Coronary artery (tissue), 2 donors: ENCODE measurements around the gene SLC25A36.

Experiments
- DNase-seq: peaks from one replicate; pipeline ENCODE4 v3.0.0-alpha.2; 2017; ENCODE audit warnings: low spot score
- H3K27ac ChIP-seq, 2 donors: fragments of 200-600 bp; sonication (generic); one replicate each; pipeline ENCODE4 v1.5.1; 2016 to 2019
- H3K4me3 ChIP-seq: fragments of 200-600 bp; sonication (generic); 2 replicates; pipeline ENCODE4 v1.5.1; 2016; ENCODE audit warnings: mild to moderate bottlenecking, moderate library complexity
- TF ChIP-seq, protein P1 (sequence below): fragments of 200-600 bp; sonication (generic); IDR thresholded peaks from one replicate; pipeline ENCODE4 v1.5.1; 2019; ENCODE audit warnings: antibody characterized with exemption

The SLC25A36 gene

DNA sequence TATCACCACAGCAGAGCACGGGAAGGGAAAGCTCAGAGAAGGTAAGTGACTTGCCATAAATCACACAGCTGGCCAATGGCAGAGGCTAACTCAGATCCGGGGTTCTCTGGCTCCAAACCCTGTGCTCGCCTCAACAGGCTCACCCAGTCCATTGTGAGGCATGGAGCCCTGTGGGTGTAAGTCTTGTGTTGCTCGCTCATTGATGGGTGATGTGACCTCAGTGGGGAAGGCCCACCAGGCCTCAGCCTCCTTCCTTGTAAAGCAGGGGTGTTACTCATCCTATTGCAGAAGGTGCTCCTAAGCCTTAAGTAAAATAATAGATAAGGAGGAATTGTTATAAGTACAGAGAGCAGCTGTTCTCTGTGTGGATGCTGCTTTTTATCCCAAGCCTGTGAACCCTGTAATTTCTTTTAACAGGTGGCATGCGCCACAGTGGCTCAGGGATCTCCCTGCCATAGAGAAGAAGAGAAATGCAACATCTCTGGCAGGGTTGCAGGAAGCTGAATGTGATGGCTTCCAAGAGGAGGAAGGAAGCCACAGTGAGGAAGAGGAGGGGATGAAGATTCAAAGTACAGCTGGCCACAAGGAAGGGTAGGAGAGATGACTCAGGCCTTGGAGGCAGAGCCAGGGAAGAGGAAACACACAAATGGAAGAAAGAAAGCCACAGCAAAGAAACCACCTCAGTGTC is 78.7 kb downstream of the SLC25A36 start:
- no peak overlapping the region for H3K4me3 ChIP-seq
- TF ChIP-seq, protein P1, sequence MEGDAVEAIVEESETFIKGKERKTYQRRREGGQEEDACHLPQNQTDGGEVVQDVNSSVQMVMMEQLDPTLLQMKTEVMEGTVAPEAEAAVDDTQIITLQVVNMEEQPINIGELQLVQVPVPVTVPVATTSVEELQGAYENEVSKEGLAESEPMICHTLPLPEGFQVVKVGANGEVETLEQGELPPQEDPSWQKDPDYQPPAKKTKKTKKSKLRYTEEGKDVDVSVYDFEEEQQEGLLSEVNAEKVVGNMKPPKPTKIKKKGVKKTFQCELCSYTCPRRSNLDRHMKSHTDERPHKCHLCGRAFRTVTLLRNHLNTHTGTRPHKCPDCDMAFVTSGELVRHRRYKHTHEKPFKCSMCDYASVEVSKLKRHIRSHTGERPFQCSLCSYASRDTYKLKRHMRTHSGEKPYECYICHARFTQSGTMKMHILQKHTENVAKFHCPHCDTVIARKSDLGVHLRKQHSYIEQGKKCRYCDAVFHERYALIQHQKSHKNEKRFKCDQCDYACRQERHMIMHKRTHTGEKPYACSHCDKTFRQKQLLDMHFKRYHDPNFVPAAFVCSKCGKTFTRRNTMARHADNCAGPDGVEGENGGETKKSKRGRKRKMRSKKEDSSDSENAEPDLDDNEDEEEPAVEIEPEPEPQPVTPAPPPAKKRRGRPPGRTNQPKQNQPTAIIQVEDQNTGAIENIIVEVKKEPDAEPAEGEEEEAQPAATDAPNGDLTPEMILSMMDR: no peak
- DNase-seq: no peak
- no peak overlapping the region for H3K27ac ChIP-seq

DNA sequence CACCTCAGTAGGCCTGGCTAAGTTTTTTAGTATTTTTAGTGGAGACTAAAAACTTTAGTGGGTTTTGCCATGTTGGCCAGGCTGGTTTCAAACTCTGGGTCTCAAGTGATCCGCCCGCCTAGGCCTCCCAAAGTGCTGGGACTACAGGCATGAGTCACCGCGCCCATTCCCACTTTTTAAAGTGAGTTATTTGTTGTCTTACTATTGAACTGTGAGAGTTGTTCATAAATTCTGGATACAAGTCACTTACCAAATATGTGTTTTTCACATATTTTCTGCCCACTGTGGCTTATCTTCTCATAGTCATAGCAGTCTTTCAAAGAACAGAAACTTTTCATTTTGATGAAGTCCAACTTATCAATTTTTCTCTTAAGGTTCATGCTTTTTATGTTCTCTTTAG is 79.6 kb downstream of the SLC25A36 start:
- no peak overlapping the region for H3K27ac ChIP-seq
- DNase-seq: no peak
- TF ChIP-seq, protein P1: no peak
- no peak overlapping the region for H3K4me3 ChIP-seq
